ENCODE measurements around the gene ATP6AP1.

GRCh38 chrX:154481195-154481594, 52.7 kb downstream of the ATP6AP1 start:
- no peak for TF ChIP-seq CTCF (conservative IDR thresholded peaks at IDR 0.05)
- no peak for TF ChIP-seq EZH2 (IDR thresholded peaks at IDR 0.05; ENCODE audit: low read depth)
